ENCODE data around the gene RAP1A.

DNA sequence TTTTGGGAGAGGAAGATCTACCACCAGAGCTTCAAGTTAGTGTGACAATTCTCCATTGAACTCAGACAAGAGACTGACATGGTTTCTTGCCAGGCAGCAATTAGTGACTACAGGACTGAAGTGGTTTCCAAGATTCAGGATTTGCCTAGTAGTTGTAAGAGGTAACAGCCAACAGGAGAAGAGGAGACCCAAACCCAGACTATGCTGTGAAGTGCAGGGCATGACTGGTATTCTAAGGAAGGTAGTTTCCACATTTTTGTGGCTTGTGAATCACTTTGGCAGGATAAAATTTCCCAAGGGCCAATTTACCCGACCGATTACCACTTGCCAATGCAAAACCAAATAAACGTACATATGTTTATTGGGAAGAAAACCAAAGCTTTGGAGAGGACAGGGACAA lies 14.7 kb upstream of the RAP1A start:
- TF ChIP-seq, protein P1, sequence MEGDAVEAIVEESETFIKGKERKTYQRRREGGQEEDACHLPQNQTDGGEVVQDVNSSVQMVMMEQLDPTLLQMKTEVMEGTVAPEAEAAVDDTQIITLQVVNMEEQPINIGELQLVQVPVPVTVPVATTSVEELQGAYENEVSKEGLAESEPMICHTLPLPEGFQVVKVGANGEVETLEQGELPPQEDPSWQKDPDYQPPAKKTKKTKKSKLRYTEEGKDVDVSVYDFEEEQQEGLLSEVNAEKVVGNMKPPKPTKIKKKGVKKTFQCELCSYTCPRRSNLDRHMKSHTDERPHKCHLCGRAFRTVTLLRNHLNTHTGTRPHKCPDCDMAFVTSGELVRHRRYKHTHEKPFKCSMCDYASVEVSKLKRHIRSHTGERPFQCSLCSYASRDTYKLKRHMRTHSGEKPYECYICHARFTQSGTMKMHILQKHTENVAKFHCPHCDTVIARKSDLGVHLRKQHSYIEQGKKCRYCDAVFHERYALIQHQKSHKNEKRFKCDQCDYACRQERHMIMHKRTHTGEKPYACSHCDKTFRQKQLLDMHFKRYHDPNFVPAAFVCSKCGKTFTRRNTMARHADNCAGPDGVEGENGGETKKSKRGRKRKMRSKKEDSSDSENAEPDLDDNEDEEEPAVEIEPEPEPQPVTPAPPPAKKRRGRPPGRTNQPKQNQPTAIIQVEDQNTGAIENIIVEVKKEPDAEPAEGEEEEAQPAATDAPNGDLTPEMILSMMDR (IDR thresholded peaks at IDR 0.05; ENCODE audit: low read length), result no peak
- TF ChIP-seq EZH2 (IDR thresholded peaks at IDR 0.05; ENCODE audit: borderline replicate concordance, low read length), result no peak

All from OCI-LY1 (cell line).